Measurements from ENCODE around the gene ZNF322.

Gene ZNF322

GRCh38 chr6:26588965-26589364 is 70.6 kb downstream of the ZNF322 start:
- no peak for DNase-seq

Data from activated T-cell treated with anti-CD3 and anti-CD28 coated beads, Interleukin-2, amount 50 U/mL, for 1 hour (primary cell).